ENCODE measurements around the gene SLC10A3. TPM values are rescaled to one million over a fixed set of nuclear protein-coding genes. Genes with fewer than 3 reads are reported as not detected.

Gene SLC10A3
- total RNA-seq, 1 donor from 2014 or later = 10.4 TPM

DNA sequence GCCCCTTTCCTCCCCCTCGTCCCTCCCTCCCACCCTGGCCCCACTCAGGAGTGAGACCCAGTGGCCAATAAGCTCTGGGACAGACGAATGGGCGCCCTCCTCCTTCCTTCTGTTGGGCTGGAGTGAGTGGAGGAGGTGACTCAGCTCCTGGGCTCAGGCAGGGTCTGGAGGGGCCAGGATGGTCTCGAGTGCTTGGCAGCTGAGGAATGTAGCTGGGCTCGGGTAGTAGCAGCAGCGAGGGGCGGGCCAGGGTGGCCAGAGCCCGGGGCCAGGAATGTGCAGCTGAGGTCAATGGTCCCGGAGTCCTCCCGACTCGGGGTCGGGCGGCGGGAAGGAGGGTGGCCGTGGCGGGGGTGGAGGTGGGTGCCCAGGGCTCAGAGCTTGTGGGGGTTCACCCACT is 41.2 kb upstream of the SLC10A3 start:
- no peak overlapping the region for H3K4me3 ChIP-seq
- no peak for DNase-seq
- peaks cover 5% of the 10 kb centered on the region for H3K36me3 ChIP-seq
- peaks cover 11% of the 10 kb centered on the region for H3K4me1 ChIP-seq
- no peak overlapping the region for H3K27ac ChIP-seq (replicated peaks)
- H3K9me3 ChIP-seq (replicated peaks) = no peaks in the 10 kb centered on the region
- TF ChIP-seq, protein P1, sequence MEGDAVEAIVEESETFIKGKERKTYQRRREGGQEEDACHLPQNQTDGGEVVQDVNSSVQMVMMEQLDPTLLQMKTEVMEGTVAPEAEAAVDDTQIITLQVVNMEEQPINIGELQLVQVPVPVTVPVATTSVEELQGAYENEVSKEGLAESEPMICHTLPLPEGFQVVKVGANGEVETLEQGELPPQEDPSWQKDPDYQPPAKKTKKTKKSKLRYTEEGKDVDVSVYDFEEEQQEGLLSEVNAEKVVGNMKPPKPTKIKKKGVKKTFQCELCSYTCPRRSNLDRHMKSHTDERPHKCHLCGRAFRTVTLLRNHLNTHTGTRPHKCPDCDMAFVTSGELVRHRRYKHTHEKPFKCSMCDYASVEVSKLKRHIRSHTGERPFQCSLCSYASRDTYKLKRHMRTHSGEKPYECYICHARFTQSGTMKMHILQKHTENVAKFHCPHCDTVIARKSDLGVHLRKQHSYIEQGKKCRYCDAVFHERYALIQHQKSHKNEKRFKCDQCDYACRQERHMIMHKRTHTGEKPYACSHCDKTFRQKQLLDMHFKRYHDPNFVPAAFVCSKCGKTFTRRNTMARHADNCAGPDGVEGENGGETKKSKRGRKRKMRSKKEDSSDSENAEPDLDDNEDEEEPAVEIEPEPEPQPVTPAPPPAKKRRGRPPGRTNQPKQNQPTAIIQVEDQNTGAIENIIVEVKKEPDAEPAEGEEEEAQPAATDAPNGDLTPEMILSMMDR (IDR thresholded peaks at IDR 0.05; ENCODE audit: borderline replicate concordance) = no peak
- intact Hi-C loops (cut with micrococcal nuclease) = no loop called here
- no peaks in the 10 kb centered on the region for H3K27me3 ChIP-seq (ENCODE audit: low read depth)

DNA sequence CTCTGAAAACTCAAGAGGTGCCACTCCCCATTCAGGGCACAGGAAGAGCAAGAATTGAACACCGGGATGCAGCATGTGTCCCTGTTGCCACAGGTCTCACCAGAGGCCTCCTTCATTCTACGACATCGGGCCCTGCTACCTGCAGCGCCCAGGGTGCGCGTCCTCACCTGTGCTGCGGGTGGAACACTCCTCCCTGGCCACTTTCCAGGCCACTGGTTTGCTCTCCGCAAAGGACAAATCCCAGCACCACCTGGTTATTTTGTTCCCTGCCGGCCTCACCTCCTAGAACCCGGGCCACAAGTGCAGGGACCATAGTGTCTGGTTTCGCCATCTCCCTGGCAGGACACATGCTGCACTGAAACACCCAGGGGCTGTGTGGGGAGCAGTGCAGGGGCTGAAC is 39.9 kb upstream of the SLC10A3 start:
- Histone ChIP-seq H3K9me3 (replicated peaks) (no peaks in the 10 kb centered on the region), H3K36me3 (peaks cover 5% of the 10 kb centered on the region), H3K27me3 (ENCODE audit: low read depth) (no peaks in the 10 kb centered on the region), H3K4me3 (no peak overlapping the region), H3K4me1 (peaks cover 11% of the 10 kb centered on the region), H3K27ac (replicated peaks) (no peak overlapping the region)
- TF ChIP-seq, protein P1 (IDR thresholded peaks at IDR 0.05; ENCODE audit: borderline replicate concordance) = no peak
- DNase-seq = no peak
- intact Hi-C loops (cut with micrococcal nuclease) = no loop called here

DNA sequence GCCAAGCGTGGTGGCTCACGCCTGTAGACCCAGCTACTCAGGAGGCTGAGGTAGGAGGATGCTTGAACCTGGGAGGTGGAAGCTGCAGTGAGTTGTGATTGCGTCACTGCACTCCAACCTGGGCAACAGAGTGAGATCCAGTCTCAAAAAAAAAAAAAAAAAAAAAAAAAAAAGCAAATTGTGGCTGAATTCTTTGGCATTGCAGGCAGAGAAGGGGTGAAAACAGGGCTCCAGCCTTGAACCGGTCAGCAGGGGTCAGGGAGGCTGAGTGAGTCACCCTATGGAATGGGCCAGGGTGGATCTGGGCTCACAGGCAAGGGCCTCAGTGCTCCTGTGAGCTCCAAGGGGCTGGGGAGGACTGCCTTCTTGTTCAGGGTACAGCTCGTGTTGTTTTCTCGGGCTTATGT is 38.8 kb upstream of the SLC10A3 start:
- peaks cover 6% of the 10 kb centered on the region for H3K4me1 ChIP-seq
- intact Hi-C loops (cut with micrococcal nuclease) = no loop called here

DNA sequence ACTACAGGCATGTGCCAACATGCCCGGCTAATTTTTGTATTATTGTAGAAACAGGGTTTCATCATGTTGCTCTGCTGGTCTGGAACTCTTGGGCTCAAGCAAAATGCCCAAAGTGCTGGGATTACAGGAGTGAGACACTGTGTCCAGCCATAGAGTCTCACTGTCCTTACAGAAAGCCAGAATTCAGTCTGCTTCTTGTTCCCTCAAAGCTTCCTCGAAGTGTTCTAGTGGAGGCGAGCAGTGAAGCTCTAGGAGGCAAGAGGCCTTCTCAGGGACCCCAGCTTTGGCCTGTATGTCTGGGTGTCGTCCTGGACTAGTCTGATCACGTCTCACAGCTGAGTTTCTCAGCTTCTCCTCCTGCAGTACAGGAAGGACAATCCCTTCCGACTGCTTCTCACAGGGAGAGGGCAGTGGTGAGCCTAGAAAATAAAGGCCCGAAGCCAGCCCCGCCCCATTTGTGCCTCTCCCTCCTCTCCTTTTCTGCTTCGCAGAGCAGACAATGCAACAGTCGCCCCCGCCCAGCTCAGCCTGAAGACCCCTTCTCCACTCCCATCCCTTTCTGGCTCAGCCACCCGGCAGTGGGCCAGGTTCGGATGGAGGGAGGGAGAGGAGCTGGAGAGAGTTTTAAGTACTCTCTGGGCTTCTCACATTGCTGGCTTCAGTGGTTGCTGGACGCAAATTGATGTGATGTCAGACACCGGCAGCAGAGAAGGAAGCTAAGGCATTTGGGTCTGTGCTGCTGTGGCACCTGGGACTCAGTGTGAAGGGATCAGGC is 36.7 kb upstream of the SLC10A3 start:
- H3K27me3 ChIP-seq (ENCODE audit: low read depth) = no peaks in the 10 kb centered on the region
- TF ChIP-seq, protein P1 (IDR thresholded peaks at IDR 0.05; ENCODE audit: borderline replicate concordance) = peak; percentile 67
- peak overlapping the region; percentile 57 for H3K4me3 ChIP-seq
- H3K9me3 ChIP-seq (replicated peaks) = no peaks in the 10 kb centered on the region
- peak; percentile 78 for DNase-seq
- no peaks in the 10 kb centered on the region for H3K36me3 ChIP-seq
- H3K27ac ChIP-seq (replicated peaks) = peak overlapping the region; percentile 87
- intact Hi-C loops (cut with micrococcal nuclease) = no loop called here
- peaks cover 5% of the 10 kb centered on the region for H3K4me1 ChIP-seq

More for the DNA sequence above, 38.8 kb upstream of the SLC10A3 start:
- Histone ChIP-seq H3K9me3 (replicated peaks) (no peaks in the 10 kb centered on the region), H3K27me3 (ENCODE audit: low read depth) (no peaks in the 10 kb centered on the region), H3K36me3 (peaks cover 5% of the 10 kb centered on the region), H3K27ac (replicated peaks) (no peak overlapping the region), H3K4me3 (no peak overlapping the region)
- DNase-seq = no peak
- TF ChIP-seq, protein P1 (IDR thresholded peaks at IDR 0.05; ENCODE audit: borderline replicate concordance) = no peak

DNA sequence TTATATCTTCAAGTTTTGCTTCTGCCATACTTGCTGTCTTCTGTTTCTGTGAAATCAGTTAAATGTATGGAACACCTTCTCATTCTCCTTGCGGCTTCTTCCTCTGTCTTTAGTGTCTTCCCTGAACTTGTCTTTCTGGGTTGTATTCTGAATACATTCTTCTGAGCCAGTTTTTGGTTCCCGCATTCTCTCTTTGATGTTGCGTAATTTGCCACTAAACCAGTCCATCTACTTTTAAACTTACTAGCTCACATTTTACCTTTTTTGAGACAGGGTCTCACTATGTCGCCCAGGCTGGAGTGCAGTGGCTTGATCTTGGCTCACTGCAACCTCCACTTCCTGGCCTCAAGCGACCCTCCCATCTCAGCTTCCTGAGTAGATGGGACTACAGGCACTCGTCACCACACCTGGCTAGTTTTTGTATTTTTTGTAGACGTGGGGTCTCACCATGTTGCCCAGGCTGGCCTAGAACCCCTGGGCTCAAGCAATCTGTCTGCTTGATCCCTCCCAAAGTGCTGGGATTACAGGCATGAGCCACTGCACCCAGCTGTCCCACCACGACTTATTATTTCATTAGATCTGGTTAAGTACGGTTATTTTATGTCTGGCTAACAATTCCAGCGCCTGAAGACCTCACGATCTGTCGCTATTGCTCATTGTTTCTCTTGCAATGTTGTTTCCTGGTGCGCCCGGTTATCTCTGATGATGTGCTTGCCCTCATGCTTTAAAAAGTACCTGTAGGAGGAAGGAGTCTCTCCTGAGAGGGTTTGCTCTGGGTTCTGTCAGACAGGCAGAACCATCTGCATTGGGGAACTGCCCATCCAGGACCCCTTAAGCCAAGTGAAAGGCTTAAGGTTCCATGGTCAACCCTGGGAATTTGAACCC is 35.4 kb upstream of the SLC10A3 start:
- no peaks in the 10 kb centered on the region for H3K27me3 ChIP-seq (ENCODE audit: low read depth)
- no peak for DNase-seq
- H3K9me3 ChIP-seq (replicated peaks) = no peaks in the 10 kb centered on the region
- intact Hi-C loops (cut with micrococcal nuclease) = no loop called here
- no peaks in the 10 kb centered on the region for H3K36me3 ChIP-seq
- no peak overlapping the region for H3K27ac ChIP-seq (replicated peaks)
- H3K4me3 ChIP-seq = no peak overlapping the region
- TF ChIP-seq, protein P1 (IDR thresholded peaks at IDR 0.05; ENCODE audit: borderline replicate concordance) = no peak
- H3K4me1 ChIP-seq = peaks cover 5% of the 10 kb centered on the region

Measured in left ventricle myocardium inferior (tissue), 1 donor.